MM.1S (cell line): ENCODE results near the gene DIAPH3.
"Not testable (repeated sequence)": the region's sequence is repeated elsewhere in the genome, so short reads cannot be mapped to it uniquely, and the experiment has no call there.

Experiments used
- DNase-seq: peaks from one replicate; pipeline ENCODE4 v3.0.0-alpha.2; 2015
- H2AFZ ChIP-seq: fragments of 300-600 bp; sonication (generic); 2 replicates; pipeline ENCODE4 v1.6.0; 2016; ENCODE audit warnings: antibody characterized with exemption, low read length
- H3F3A ChIP-seq: fragments of 300-600 bp; sonication (generic); 2 replicates; pipeline ENCODE4 v1.6.1; 2016; ENCODE audit warnings: mild to moderate bottlenecking, antibody characterized with exemption, low read length, moderate library complexity, mixed read lengths; ENCODE audit not compliant: insufficient read depth
- H3K27ac ChIP-seq: fragments of 300-600 bp; sonication (generic); 2 replicates; pipeline ENCODE4 v1.5.1; 2016; ENCODE audit warnings: mild to moderate bottlenecking, low read length
- H3K27me3 ChIP-seq: fragments of 300-600 bp; sonication (generic); replicated peaks from 2 replicates; pipeline ENCODE4 v1.6.0; 2016; ENCODE audit warnings: low read length; ENCODE audit not compliant: insufficient read depth
- H3K36me3 ChIP-seq: fragments of 300-600 bp; sonication (generic); replicated peaks from 2 replicates; pipeline ENCODE4 v1.6.1; 2016; ENCODE audit warnings: mild to moderate bottlenecking, low read length, mixed read lengths; ENCODE audit not compliant: insufficient read depth
- H3K4me1 ChIP-seq: fragments of 300-600 bp; sonication (generic); 2 replicates; pipeline ENCODE4 v1.6.1; 2016; ENCODE audit warnings: low read length, mixed read lengths
- H3K4me2 ChIP-seq: fragments of 300-600 bp; sonication (generic); 2 replicates; pipeline ENCODE4 v1.6.0; 2016; ENCODE audit warnings: low read depth, low read length
- H3K4me3 ChIP-seq: fragments of 300-600 bp; sonication (generic); 2 replicates; pipeline ENCODE4 v1.5.1; 2016; ENCODE audit warnings: low read length, mixed read lengths
- H3K79me2 ChIP-seq: fragments of 300-600 bp; sonication (generic); 2 replicates; pipeline ENCODE4 v1.6.1; 2016; ENCODE audit warnings: mixed run types, low read length, mixed read lengths
- H3K9ac ChIP-seq: fragments of 300-600 bp; sonication (generic); 2 replicates; pipeline ENCODE4 v1.6.1; 2016; ENCODE audit warnings: low read length, mixed read lengths
- H3K9me2 ChIP-seq: fragments of 300-600 bp; sonication (generic); replicated peaks from 2 replicates; pipeline ENCODE4 v1.6.1; 2016; ENCODE audit warnings: mild to moderate bottlenecking, low read length, mixed read lengths; ENCODE audit not compliant: insufficient read depth
- H3K9me3 ChIP-seq: fragments of 300-600 bp; sonication (generic); replicated peaks from 2 replicates; pipeline ENCODE4 v1.6.1; 2016; ENCODE audit warnings: mild to moderate bottlenecking, low read length, mixed read lengths; ENCODE audit not compliant: insufficient read depth
- H4K20me1 ChIP-seq: fragments of 300-600 bp; sonication (generic); 2 replicates; pipeline ENCODE4 v1.6.1; 2016; ENCODE audit warnings: mild to moderate bottlenecking, low read length, moderate library complexity, mixed read lengths; ENCODE audit not compliant: insufficient read depth
- EZH2 ChIP-seq: fragments of 300-600 bp; sonication (generic); optimal IDR thresholded peaks from 2 replicates; pipeline ENCODE3; 2017; ENCODE audit warnings: low read depth, mild to moderate bottlenecking, antibody characterized with exemption, low read length, mixed read lengths
- EZH2phosphoT487 ChIP-seq: fragments of 300-600 bp; sonication (generic); IDR thresholded peaks from 2 replicates; pipeline ENCODE4 v1.6.1; 2018; ENCODE audit warnings: antibody characterized with exemption, low read length
- TF ChIP-seq, protein P1 (sequence below): fragments of 300-600 bp; sonication (generic); IDR thresholded peaks from 2 replicates; pipeline ENCODE4 v1.5.1; 2016; ENCODE audit warnings: antibody characterized with exemption, low read length, mixed read lengths

The DIAPH3 gene

DNA sequence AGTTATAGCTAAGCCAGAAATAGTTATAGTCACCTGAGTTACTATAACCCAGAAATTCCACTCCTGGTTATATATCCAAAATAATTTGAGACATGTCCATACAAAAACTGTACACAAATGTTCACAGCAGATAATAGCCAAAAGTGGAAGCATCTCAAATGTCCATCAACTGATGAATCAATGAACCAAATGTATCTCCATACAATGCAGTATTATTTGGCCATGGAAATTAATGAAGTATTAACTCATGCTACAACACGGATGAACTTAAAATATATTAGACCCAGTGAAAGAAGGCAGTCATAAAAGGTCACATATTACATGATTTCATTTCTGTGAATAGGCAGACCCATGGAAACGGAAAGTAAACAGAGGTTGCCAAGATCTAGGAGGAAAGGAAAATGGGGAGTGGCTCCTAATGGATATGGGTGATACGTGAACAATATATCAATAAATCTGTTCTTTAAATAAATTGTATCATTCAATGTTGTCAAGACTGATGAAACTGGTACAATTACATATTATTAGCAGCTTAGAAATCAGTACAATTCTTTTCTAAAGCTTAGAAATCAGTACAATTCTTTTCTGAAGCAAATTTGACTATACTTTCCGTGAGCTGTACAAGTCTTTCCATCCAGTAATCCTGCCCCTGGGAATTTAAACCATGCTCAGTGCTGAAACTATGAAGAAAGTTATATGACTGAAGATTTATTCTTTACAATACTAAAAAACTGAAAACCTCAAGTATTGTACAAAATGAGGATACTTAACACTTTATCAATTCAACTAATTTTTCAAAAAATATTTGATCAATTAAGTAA is 47.0 kb upstream of the DIAPH3 start:
- Histone ChIP-seq H3K4me2 (no peak overlapping the region), H2AFZ (no peak overlapping the region), H3K9me3 (no peaks in the 10 kb centered on the region), H3K4me1 (no peaks in the 10 kb centered on the region), H3K79me2 (no peaks in the 10 kb centered on the region), H3K27me3 (no peaks in the 10 kb centered on the region), H4K20me1 (no peaks in the 10 kb centered on the region), H3F3A (no peaks in the 10 kb centered on the region), H3K9ac (no peak overlapping the region), H3K9me2 (no peaks in the 10 kb centered on the region), H3K27ac (no peak overlapping the region), H3K4me3 (no peak overlapping the region), H3K36me3 (no peaks in the 10 kb centered on the region)
- TF ChIP-seq, protein P1, sequence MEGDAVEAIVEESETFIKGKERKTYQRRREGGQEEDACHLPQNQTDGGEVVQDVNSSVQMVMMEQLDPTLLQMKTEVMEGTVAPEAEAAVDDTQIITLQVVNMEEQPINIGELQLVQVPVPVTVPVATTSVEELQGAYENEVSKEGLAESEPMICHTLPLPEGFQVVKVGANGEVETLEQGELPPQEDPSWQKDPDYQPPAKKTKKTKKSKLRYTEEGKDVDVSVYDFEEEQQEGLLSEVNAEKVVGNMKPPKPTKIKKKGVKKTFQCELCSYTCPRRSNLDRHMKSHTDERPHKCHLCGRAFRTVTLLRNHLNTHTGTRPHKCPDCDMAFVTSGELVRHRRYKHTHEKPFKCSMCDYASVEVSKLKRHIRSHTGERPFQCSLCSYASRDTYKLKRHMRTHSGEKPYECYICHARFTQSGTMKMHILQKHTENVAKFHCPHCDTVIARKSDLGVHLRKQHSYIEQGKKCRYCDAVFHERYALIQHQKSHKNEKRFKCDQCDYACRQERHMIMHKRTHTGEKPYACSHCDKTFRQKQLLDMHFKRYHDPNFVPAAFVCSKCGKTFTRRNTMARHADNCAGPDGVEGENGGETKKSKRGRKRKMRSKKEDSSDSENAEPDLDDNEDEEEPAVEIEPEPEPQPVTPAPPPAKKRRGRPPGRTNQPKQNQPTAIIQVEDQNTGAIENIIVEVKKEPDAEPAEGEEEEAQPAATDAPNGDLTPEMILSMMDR, result no peak
- TF ChIP-seq EZH2phosphoT487, result no peak
- no peak for TF ChIP-seq EZH2
- DNase-seq, result no peak

- H3K4me2 ChIP-seq, H3K9me2 ChIP-seq, H3K4me1 ChIP-seq, H3K27me3 ChIP-seq, H3F3A ChIP-seq, H4K20me1 ChIP-seq, H3K79me2 ChIP-seq, DNase-seq, H3K9me3 ChIP-seq, H3K4me3 ChIP-seq, H3K36me3 ChIP-seq, H3K9ac ChIP-seq, H2AFZ ChIP-seq, H3K27ac ChIP-seq: not testable (repeated sequence)
These were observed 41.8 kb upstream of the DIAPH3 start for GRCh38 chr13:60205499-60205898.

DNA sequence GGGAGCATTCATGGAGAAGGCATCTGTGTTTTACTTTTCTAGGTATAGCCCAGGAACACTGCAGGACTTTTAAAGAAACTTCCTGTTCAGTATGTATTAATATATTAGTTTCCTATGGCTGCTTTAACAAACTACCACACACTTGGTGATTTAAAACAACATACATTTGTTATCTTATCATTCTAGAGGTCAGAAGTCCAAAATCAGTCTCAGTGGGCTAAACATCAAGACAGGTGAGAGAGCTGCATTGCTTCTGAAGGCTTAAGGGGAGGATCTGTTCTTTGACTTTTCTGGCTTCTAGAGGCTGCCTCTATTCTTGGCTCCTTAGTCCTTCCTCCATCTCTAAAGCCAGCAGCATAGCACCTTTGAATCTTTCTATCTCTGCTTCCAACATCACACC is 37.6 kb upstream of the DIAPH3 start:
- no peak for DNase-seq
- H3F3A ChIP-seq, result no peaks in the 10 kb centered on the region
- no peaks in the 10 kb centered on the region for H3K36me3 ChIP-seq
- no peaks in the 10 kb centered on the region for H4K20me1 ChIP-seq
- H3K4me1 ChIP-seq, result no peaks in the 10 kb centered on the region
- H3K79me2 ChIP-seq, result no peaks in the 10 kb centered on the region
- H3K4me2 ChIP-seq, result no peak overlapping the region
- H3K9me3 ChIP-seq, result no peaks in the 10 kb centered on the region
- H3K9me2 ChIP-seq, result no peaks in the 10 kb centered on the region
- H3K27me3 ChIP-seq, result no peaks in the 10 kb centered on the region
- TF ChIP-seq, protein P1, result no peak
- TF ChIP-seq EZH2phosphoT487 (no peak), EZH2 (no peak)
- no peak overlapping the region for H3K9ac ChIP-seq
- H2AFZ ChIP-seq, result no peak overlapping the region
- no peak overlapping the region for H3K4me3 ChIP-seq
- no peak overlapping the region for H3K27ac ChIP-seq

DNA sequence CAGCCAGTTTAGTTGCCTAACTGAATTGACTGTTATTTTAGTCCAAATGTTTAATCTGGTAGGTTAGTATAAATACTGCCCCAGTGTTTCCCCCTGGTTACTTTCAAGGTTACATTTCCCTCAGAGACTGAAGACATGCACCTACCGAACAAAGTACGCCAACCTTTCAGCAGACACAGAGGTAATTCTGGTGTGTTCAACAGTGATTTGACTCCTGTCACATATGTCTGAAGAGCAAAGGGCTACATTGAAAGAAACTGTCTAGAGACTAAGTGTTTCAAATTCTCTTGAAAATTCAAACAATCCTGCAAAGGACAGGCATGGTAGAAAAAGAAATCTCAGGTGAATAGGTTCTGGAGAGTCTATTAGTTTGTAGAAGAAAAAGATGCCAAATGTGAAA is 32.2 kb upstream of the DIAPH3 start:
- H3K9me3 ChIP-seq, H3K9me2 ChIP-seq, H3K27ac ChIP-seq, H3K4me2 ChIP-seq, H3K27me3 ChIP-seq, DNase-seq, H3K9ac ChIP-seq, H3K79me2 ChIP-seq, H3F3A ChIP-seq, H3K36me3 ChIP-seq, H3K4me3 ChIP-seq, H3K4me1 ChIP-seq, H2AFZ ChIP-seq, H4K20me1 ChIP-seq: not testable (repeated sequence)
